ENCODE results near the gene NCKAP5L. TPM values are rescaled to one million over a fixed set of nuclear protein-coding genes. Genes with fewer than 3 reads are reported as not detected.
A peak's percentile ranks its signal among the peaks of the same experiment; 100 is the strongest.
"Not testable (repeated sequence)": the region's sequence is repeated elsewhere in the genome, so short reads cannot be mapped to it uniquely, and the experiment has no call there.

NCKAP5L gene
- 4.8 and 5.0 TPM in 2 replicates for total RNA-seq

- Mint-ChIP-seq H3K36me3 (ENCODE audit: low read depth) (peaks cover 2% of the 10 kb centered on the region), H3K4me1 (peaks cover 16% of the 10 kb centered on the region), H3K9me3 (no peaks in the 10 kb centered on the region), H3K27me3 (peaks cover 18% of the 10 kb centered on the region), H3K4me3 (peak within 1 kb of the TSS; percentile 100), H3K27ac (peak within 1 kb of the TSS; percentile 95)
- DNase-seq, result peak; percentile 97
- intact Hi-C loops (cut with micrococcal nuclease), result loop anchor here (1.0 to 5.0 kb wide), 4 partner anchors 15 to 261 kb away; partner anchors contain the start of genes BCDIN3D, FMNL3 and MCRS1
Measured at GRCh38 chr12:49828133-49829091, at the start of gene NCKAP5L. NCKAP5L (minus strand) TSS chr12:49828413; CDS start chr12:49804044, 24,369 bp downstream.

- Mint-ChIP-seq H3K36me3 (ENCODE audit: low read depth) (no peaks in the 10 kb centered on the region), H3K4me3 (no peak overlapping the region), H3K27me3 (peaks cover 4% of the 10 kb centered on the region), H3K27ac (no peak overlapping the region), H3K4me1 (no peaks in the 10 kb centered on the region), H3K9me3 (peaks cover 29% of the 10 kb centered on the region)
- DNase-seq, result no peak
- intact Hi-C loops (cut with micrococcal nuclease), result no loop called here
Measured at GRCh38 chr12:49877066-49877465, 48.9 kb upstream of the NCKAP5L start.

- intact Hi-C loops (cut with micrococcal nuclease), result no loop called here
- H3K27me3 Mint-ChIP-seq, result peaks cover 4% of the 10 kb centered on the region
- no peak overlapping the region for H3K27ac Mint-ChIP-seq
Measured at GRCh38 chr12:49876070-49876469, 47.9 kb upstream of the NCKAP5L start.

GRCh38 chr12:49875115-49875720 lies 47.0 kb upstream of the NCKAP5L start:
- Mint-ChIP-seq H3K9me3 (peaks cover 26% of the 10 kb centered on the region), H3K4me3 (no peak overlapping the region), H3K36me3 (ENCODE audit: low read depth) (no peaks in the 10 kb centered on the region), H3K27me3 (peaks cover 4% of the 10 kb centered on the region), H3K4me1 (no peaks in the 10 kb centered on the region), H3K27ac (no peak overlapping the region)
- no peak for DNase-seq
- intact Hi-C loops (cut with micrococcal nuclease), result no loop called here

More at GRCh38 chr12:49876070-49876469, 47.9 kb upstream of the NCKAP5L start:
- Mint-ChIP-seq H3K4me3 (no peak overlapping the region), H3K9me3 (peaks cover 29% of the 10 kb centered on the region), H3K4me1 (no peaks in the 10 kb centered on the region), H3K36me3 (ENCODE audit: low read depth) (no peaks in the 10 kb centered on the region)
- no peak for DNase-seq

GRCh38 chr12:49874142-49874897 lies 46.1 kb upstream of the NCKAP5L start:
- Mint-ChIP-seq H3K4me3 (no peak overlapping the region), H3K27me3 (peaks cover 4% of the 10 kb centered on the region), H3K36me3 (ENCODE audit: low read depth) (no peaks in the 10 kb centered on the region), H3K27ac (no peak overlapping the region), H3K9me3 (peaks cover 17% of the 10 kb centered on the region), H3K4me1 (no peaks in the 10 kb centered on the region)
- intact Hi-C loops (cut with micrococcal nuclease), result no loop called here
- DNase-seq, result no peak

- intact Hi-C loops (cut with micrococcal nuclease), result no loop called here
- H3K4me3 Mint-ChIP-seq, result no peak overlapping the region
- H3K4me1 Mint-ChIP-seq, result no peaks in the 10 kb centered on the region
- H3K9me3 Mint-ChIP-seq, result peaks cover 8% of the 10 kb centered on the region
- H3K27ac Mint-ChIP-seq, result no peak overlapping the region
- H3K36me3 Mint-ChIP-seq (ENCODE audit: low read depth), result no peaks in the 10 kb centered on the region
- no peak for DNase-seq
- H3K27me3 Mint-ChIP-seq, result peaks cover 4% of the 10 kb centered on the region
Measured at GRCh38 chr12:49873361-49873934, 45.2 kb upstream of the NCKAP5L start.

GRCh38 chr12:49872781-49873181 lies 44.6 kb upstream of the NCKAP5L start:
- intact Hi-C loops (cut with micrococcal nuclease), result no loop called here
- H3K27me3 Mint-ChIP-seq, result peaks cover 4% of the 10 kb centered on the region
- peaks cover 1% of the 10 kb centered on the region for H3K9me3 Mint-ChIP-seq

GRCh38 chr12:49872381-49872780 lies 44.2 kb upstream of the NCKAP5L start:
- intact Hi-C loops (cut with micrococcal nuclease), result no loop called here
- H3K27ac Mint-ChIP-seq, result no peak overlapping the region
- H3K9me3 Mint-ChIP-seq, result no peaks in the 10 kb centered on the region
- peaks cover 4% of the 10 kb centered on the region for H3K27me3 Mint-ChIP-seq
- DNase-seq, result no peak
- H3K4me3 Mint-ChIP-seq, result no peak overlapping the region
- no peaks in the 10 kb centered on the region for H3K4me1 Mint-ChIP-seq
- no peaks in the 10 kb centered on the region for H3K36me3 Mint-ChIP-seq (ENCODE audit: low read depth)

More at GRCh38 chr12:49872781-49873181, 44.6 kb upstream of the NCKAP5L start:
- Mint-ChIP-seq H3K4me1 (no peaks in the 10 kb centered on the region), H3K36me3 (ENCODE audit: low read depth) (no peaks in the 10 kb centered on the region), H3K4me3 (no peak overlapping the region), H3K27ac (no peak overlapping the region)
- no peak for DNase-seq

- H3K9me3 Mint-ChIP-seq; intact Hi-C loops (cut with micrococcal nuclease); DNase-seq; H3K27ac Mint-ChIP-seq; H3K4me3 Mint-ChIP-seq; H3K27me3 Mint-ChIP-seq; H3K36me3 Mint-ChIP-seq (ENCODE audit: low read depth); H3K4me1 Mint-ChIP-seq: not testable (repeated sequence)
Measured at GRCh38 chr12:49871811-49872251, 43.6 kb upstream of the NCKAP5L start.

- Mint-ChIP-seq H3K27me3 (peaks cover 4% of the 10 kb centered on the region), H3K9me3 (no peaks in the 10 kb centered on the region), H3K27ac (no peak overlapping the region), H3K36me3 (ENCODE audit: low read depth) (no peaks in the 10 kb centered on the region), H3K4me3 (no peak overlapping the region), H3K4me1 (no peaks in the 10 kb centered on the region)
- intact Hi-C loops (cut with micrococcal nuclease), result no loop called here
- no peak for DNase-seq
Measured at GRCh38 chr12:49871263-49871561, 43.0 kb upstream of the NCKAP5L start.

- Mint-ChIP-seq H3K4me3 (no peak overlapping the region), H3K27ac (no peak overlapping the region), H3K4me1 (no peaks in the 10 kb centered on the region), H3K9me3 (no peaks in the 10 kb centered on the region), H3K27me3 (peaks cover 4% of the 10 kb centered on the region), H3K36me3 (ENCODE audit: low read depth) (no peaks in the 10 kb centered on the region)
- no peak for DNase-seq
- intact Hi-C loops (cut with micrococcal nuclease), result no loop called here
Measured at GRCh38 chr12:49870501-49871262, 42.5 kb upstream of the NCKAP5L start.

GRCh38 chr12:49869816-49870500 lies 41.7 kb upstream of the NCKAP5L start:
- Mint-ChIP-seq H3K27me3 (peaks cover 4% of the 10 kb centered on the region), H3K4me3 (no peak overlapping the region), H3K36me3 (ENCODE audit: low read depth) (no peaks in the 10 kb centered on the region), H3K9me3 (no peaks in the 10 kb centered on the region), H3K4me1 (no peaks in the 10 kb centered on the region), H3K27ac (no peak overlapping the region)
- no peak for DNase-seq
- intact Hi-C loops (cut with micrococcal nuclease), result no loop called here

Measured in activated CD4-positive, alpha-beta T cell treated with anti-CD3 and anti-CD28 coated beads, Interleukin-2, amount 10 ng/mL, durations not matched to agents 24 days and 14 days (primary cell).